IPS DF 6.9 (cell line): ENCODE results near the gene AAMP.

Experiments used
- DNase-seq: peaks from one replicate; pipeline ENCODE4 v3.0.0-alpha.2; 2013; ENCODE audit warnings: low read depth, low spot score
- H3K27ac ChIP-seq: one replicate; pipeline ENCODE4 v1.5.1; 2013; ENCODE audit warnings: low read length, control low read depth
- H3K27me3 ChIP-seq: 2 replicates; pipeline ENCODE4 v1.6.1; 2013; ENCODE audit warnings: mild to moderate bottlenecking, low read length; ENCODE audit not compliant: control insufficient read depth, insufficient read depth
- H3K36me3 ChIP-seq: 2 replicates; pipeline ENCODE4 v1.6.1; 2013; ENCODE audit warnings: low read length; ENCODE audit not compliant: control insufficient read depth, insufficient read depth
- H3K4me1 ChIP-seq: 2 replicates; pipeline ENCODE4 v1.6.1; 2013; ENCODE audit warnings: low read length; ENCODE audit not compliant: control insufficient read depth, insufficient read depth
- H3K4me3 ChIP-seq: 2 replicates; pipeline ENCODE4 v1.5.1; 2013; ENCODE audit warnings: mild to moderate bottlenecking, low read length
- H3K9me3 ChIP-seq: 2 replicates; pipeline ENCODE4 v1.6.1; 2013; ENCODE audit warnings: low read length, inconsistent platforms; ENCODE audit not compliant: control insufficient read depth, insufficient read depth
- WGBS: extraction: QIAGEN DNeasy Blood & Tissue Kit; methylation state at CpG from one replicate; pipeline ENCODE4 v1.1.7; 2013; ENCODE audit warnings: mixed read lengths, missing lambda C conversion rate; ENCODE audit not compliant: insufficient read length, insufficient coverage; 5-methylcytosine and 5-hydroxymethylcytosine counted together

Gene AAMP

DNA sequence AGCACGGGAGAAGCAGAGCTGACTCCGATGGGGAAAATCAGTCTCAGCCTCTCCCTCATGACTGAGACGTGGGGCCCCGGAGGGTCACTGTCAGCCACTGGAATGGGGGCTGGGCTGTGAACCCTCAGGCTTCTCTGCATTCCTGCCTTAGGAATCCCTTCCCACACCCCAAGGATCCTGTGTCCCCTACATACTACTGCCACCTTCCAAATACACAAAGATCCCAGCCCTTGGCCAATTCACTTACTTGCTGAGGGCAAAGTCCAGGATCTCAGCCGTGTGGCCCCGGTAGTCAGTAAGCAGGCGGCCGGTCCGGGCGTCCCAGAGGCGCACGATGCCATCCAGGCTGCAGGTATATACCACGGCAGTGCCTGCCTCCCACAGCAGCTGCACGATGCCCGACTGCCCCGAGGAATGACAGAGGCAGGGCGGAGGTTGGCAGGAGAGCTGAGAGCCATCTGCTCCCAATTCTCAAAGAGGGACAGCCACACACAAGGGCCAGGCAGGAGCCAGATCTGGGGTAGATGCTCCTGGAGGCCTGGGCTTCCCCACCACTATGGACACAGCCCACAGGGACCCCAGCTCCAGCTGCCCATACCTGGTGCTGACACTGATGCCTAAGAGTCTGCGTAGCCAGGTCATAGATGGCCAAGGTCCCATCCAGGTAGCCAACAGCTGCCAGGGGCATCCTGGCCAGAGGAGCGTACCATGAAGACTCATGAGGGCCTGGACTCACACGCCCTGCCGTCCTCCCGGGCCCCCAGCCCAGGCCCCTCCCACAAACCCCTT is 5.0 kb downstream of the AAMP start:
- H3K27ac ChIP-seq, result no peak overlapping the region
- no peaks in the 10 kb centered on the region for H3K27me3 ChIP-seq
- H3K4me1 ChIP-seq, result peaks cover 14% of the 10 kb centered on the region
- peaks cover 28% of the 10 kb centered on the region; the same call in 1 of the 2 replicates for H3K36me3 ChIP-seq
- no peaks in the 10 kb centered on the region for H3K9me3 ChIP-seq
- no peak overlapping the region for H3K4me3 ChIP-seq
- no peak for DNase-seq
- WGBS, result no CpG with 5 or more reads among the region's 22 CpGs

DNA sequence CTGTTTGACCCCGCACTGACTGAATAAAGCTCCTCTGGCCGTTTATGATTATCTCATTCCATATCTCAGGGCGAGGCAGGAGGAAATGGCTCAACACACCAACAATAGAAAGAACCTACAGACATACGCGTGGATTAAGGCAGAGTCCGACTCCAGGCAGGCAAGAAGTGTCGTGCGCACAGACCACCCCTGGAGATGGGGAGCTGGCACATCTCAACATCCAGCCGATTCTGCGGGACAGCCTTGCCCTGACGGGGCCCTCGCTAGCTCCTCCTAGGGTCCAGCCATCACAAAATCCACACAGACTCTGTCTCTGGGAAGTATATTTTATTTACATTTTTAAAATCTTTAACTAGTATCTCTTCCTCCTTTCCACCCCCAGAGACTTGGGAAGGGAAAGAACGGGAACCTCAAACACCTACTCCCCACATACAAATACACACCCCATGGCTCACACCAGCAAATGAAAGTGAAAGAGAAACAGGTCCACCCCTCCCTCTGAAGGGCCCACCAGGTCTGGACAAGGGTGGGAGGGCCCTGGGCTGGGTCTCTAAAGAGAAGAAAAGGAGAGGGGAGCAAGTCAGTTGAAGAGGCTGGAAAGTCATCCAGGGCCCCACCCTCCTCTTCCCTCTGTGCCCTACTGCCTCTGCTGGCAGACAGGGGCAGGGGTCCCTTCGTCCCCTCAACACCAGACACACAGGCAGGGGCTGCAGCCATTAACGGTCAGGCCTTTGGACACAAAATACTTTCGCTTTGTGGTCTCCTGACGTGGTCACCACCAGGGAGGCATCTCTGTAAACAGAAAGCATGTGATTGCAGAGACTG is 5.9 kb downstream of the AAMP start:
- no peak overlapping the region for H3K4me3 ChIP-seq
- no peaks in the 10 kb centered on the region for H3K9me3 ChIP-seq
- no peak for DNase-seq
- no peak overlapping the region for H3K27ac ChIP-seq
- H3K36me3 ChIP-seq, result peaks cover 28% of the 10 kb centered on the region; the same call in 1 of the 2 replicates
- peaks cover 12% of the 10 kb centered on the region for H3K4me1 ChIP-seq
- no CpG with 5 or more reads among the region's 17 CpGs for WGBS
- H3K27me3 ChIP-seq, result no peaks in the 10 kb centered on the region

DNA sequence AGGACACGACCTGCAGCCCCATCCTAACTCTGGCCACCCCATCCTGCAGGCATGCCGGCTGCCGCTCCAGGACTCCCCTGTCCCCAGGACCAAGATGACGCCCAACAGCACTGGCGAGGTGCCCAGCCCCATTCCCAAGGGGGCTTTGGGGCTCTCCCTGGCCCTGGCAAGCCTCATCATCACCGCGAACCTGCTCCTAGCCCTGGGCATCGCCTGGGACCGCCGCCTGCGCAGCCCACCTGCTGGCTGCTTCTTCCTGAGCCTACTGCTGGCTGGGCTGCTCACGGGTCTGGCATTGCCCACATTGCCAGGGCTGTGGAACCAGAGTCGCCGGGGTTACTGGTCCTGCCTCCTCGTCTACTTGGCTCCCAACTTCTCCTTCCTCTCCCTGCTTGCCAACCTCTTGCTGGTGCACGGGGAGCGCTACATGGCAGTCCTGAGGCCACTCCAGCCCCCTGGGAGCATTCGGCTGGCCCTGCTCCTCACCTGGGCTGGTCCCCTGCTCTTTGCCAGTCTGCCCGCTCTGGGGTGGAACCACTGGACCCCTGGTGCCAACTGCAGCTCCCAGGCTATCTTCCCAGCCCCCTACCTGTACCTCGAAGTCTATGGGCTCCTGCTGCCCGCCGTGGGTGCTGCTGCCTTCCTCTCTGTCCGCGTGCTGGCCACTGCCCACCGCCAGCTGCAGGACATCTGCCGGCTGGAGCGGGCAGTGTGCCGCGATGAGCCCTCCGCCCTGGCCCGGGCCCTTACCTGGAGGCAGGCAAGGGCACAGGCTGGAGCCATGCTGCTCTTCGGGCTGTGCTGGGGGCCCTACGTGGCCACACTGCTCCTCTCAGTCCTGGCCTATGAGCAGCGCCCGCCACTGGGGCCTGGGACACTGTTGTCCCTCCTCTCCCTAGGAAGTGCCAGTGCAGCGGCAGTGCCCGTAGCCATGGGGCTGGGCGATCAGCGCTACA is 7.0 kb downstream of the AAMP start:
- Histone ChIP-seq H3K4me1 (peaks cover 11% of the 10 kb centered on the region), H3K27ac (no peak overlapping the region), H3K4me3 (no peak overlapping the region), H3K9me3 (no peaks in the 10 kb centered on the region), H3K27me3 (no peaks in the 10 kb centered on the region), H3K36me3 (peaks cover 28% of the 10 kb centered on the region; the same call in 1 of the 2 replicates)
- no peak for DNase-seq
- WGBS, result no CpG with 5 or more reads among the region's 39 CpGs

DNA sequence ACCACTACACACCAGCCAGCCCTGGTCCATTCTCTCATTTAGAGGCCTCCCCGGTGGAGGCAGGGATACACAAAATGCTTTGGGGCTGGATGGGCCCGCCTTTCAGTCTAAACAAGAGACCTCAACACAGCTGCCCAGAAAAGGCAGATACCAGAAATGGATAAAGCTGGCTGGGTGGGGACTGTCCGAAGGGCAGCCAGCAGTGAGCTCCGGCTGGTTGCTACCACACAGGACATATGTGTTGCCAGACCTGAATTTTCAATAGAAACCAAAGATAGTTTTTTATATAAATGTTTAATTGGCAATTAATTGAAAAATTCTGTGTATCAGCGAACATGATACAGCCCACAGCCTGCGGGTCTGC is 7.7 kb downstream of the AAMP start:
- Histone ChIP-seq H3K27ac (no peak overlapping the region), H3K27me3 (no peaks in the 10 kb centered on the region), H3K4me3 (no peak overlapping the region), H3K36me3 (peaks cover 28% of the 10 kb centered on the region; the same call in 1 of the 2 replicates), H3K4me1 (peaks cover 11% of the 10 kb centered on the region), H3K9me3 (no peaks in the 10 kb centered on the region)
- DNase-seq, result no peak
- no CpG with 5 or more reads among the region's 6 CpGs for WGBS

DNA sequence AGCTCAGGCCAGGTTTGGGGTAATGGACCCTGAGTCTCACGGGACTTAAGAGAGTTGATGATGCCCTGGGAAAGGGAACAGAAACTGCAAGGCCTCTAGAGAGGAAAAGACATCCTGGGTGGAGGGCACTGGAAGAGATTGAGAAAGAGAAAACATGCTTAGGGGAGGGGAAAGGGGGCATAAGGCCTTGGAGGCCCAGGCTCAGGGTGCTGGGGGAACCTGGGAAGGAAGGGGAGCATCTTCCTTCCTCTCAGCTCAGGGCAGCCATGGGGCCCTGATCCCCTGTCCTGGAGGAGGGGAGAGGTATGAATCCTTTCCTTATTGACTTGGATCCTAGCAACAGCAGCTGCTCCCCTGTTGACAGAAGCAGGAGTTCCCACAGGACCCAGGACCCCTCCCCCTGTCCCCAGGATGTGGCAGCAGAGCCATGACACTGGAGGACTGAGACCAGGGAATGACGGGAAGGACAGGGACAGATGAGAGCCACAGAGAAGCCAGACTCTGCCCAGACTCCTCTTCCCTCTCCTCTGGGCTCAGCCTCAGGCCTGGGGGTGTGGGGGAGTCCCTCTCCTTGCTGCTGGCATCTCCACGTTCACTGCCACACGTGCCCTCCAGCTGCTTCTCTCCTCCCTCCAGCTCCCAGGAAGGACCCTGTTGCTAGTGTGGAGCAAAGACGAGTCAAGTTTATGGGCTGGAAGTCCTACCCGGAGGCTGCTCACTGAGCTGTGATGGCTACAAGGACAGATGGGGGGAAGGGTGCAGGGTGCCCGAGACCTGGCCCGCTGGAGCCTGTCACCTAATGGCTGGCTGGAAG is 8.3 kb downstream of the AAMP start:
- Histone ChIP-seq H3K27ac (no peak overlapping the region), H3K4me1 (peaks cover 11% of the 10 kb centered on the region), H3K4me3 (no peak overlapping the region), H3K36me3 (peaks cover 24% of the 10 kb centered on the region; the same call in 1 of the 2 replicates), H3K9me3 (no peaks in the 10 kb centered on the region), H3K27me3 (no peaks in the 10 kb centered on the region)
- WGBS, result no CpG with 5 or more reads among the region's 8 CpGs
- DNase-seq, result no peak

DNA sequence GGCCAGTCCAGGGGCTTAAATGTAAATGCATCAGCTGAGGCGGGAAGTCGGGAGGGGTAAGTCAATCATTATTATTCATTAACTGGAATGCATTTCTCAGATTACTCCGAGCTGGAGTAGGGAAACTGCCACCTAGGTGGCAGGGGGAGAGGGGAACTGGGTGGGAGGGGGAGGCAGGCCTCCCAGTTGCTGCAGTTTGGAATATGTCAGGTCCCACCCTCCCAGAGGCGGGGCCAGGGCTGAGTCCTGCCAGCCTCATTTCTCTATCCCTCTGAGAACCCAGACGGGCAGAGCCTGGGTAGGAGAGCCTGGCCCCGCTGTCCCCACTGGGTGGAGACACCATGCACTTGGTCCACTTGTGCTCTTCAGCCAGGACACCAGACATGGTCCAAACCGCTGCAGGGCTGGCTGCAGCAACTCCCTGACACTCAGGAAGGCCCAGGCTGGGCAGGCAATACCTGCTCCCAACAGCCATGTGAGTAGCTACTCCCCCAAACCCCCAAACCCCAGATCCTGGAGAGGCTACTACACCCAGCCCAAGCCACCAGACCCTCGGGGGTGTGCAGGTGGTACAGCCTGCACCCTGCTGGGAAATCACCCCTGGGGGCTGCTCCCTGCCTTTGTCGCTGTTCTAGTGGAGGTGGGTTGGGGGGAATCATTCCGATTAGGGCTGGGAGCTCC is 9.1 kb downstream of the AAMP start, which contains the start of gene GPBAR1:
GPBAR1 (plus strand) TSS at position 274 of the 681 bp plus-strand sequence. CDS start 1,710 bp downstream, outside the sequence.
- Histone ChIP-seq H3K4me3 (no peak within 1 kb of the TSS), H3K4me1 (peaks cover 11% of the 10 kb centered on the region), H3K27ac (no peak within 1 kb of the TSS), H3K9me3 (no peaks in the 10 kb centered on the region), H3K27me3 (no peaks in the 10 kb centered on the region), H3K36me3 (peaks cover 17% of the 10 kb centered on the region; the same call in 1 of the 2 replicates)
- no CpG with 5 or more reads among the region's 10 CpGs for WGBS
- DNase-seq, result no peak

DNA sequence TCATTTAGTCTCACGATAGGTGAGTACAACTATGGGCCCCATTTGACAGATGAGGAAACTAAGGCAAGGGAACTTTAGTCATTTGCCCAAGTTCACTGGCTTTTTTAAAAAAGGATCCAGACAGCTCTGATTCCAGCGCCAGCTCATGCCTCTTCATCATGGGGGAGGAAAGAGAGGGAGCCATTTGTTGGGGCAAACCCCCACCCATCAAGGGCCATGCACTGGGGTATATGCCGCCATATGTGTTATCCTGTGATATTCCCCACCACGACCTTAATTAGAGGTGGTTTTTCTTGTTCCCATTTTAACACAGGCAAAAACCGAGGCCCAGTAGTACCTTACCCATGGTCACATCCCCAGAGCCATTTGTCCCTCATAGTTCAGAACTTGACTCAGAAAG is 9.8 kb downstream of the AAMP start:
- Histone ChIP-seq H3K27me3 (no peaks in the 10 kb centered on the region), H3K36me3 (peaks cover 12% of the 10 kb centered on the region; the same call in 1 of the 2 replicates), H3K4me3 (no peak overlapping the region), H3K9me3 (no peaks in the 10 kb centered on the region), H3K27ac (no peak overlapping the region), H3K4me1 (peaks cover 11% of the 10 kb centered on the region)
- no peak for DNase-seq
- no CpG with 5 or more reads among the region's 5 CpGs for WGBS

DNA sequence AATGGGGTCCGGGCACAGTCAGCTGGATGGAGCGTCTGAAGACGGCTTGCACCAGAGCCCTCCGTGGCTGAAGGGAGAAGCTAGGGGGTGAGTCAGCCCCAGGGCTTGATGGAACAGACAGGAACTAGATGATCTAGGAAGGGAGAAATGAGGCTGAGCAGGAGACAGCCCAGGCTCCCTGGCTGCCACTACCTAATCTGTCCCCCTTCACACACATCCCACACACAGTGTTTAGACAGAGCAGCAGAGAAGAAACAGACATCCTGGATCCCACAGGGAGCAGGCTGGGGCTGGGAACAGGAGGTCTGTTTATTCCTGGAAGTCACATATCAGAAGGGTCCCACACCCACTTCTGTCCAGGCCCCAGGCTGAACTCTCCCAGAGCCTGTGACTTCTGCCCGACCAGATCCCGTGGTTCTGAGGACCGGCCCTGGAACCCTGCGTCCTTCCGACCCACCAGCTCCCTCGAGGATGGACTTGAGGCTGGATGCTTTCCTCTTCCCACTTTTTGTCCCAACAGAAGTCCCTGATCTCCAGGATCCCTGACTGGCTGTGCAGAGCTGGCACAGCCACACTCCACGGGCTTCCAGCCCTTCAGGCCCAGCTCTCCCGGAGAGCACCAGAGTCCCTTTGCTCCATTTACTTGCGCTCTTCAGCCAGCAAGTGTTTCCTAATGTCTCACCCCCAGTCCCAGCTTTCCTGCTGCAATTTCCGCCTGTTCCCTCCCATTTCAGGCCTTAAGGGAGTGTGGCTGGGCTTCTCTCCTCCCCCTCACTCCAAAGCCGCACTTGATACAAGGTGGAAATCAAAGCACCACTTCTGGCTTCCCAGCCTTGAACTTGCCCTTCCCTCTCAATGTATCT is 10.6 kb downstream of the AAMP start:
- peaks cover 5% of the 10 kb centered on the region; the same call in 1 of the 2 replicates for H3K36me3 ChIP-seq
- H3K27ac ChIP-seq, result no peak overlapping the region
- H3K27me3 ChIP-seq, result no peaks in the 10 kb centered on the region
- H3K4me1 ChIP-seq, result peaks cover 11% of the 10 kb centered on the region
- H3K4me3 ChIP-seq, result no peak overlapping the region
- WGBS, result no CpG with 5 or more reads among the region's 15 CpGs
- H3K9me3 ChIP-seq, result no peaks in the 10 kb centered on the region
- DNase-seq, result no peak
